ENCODE data around the gene KCTD15. TPM values are rescaled to one million over a fixed set of nuclear protein-coding genes. Genes with fewer than 3 reads are reported as not detected.
A peak's percentile ranks its signal among the peaks of the same experiment; 100 is the strongest.

KCTD15 gene
- total RNA-seq, 2 experiments from 2014 or later, result 0.67 to 1.7 TPM

DNA sequence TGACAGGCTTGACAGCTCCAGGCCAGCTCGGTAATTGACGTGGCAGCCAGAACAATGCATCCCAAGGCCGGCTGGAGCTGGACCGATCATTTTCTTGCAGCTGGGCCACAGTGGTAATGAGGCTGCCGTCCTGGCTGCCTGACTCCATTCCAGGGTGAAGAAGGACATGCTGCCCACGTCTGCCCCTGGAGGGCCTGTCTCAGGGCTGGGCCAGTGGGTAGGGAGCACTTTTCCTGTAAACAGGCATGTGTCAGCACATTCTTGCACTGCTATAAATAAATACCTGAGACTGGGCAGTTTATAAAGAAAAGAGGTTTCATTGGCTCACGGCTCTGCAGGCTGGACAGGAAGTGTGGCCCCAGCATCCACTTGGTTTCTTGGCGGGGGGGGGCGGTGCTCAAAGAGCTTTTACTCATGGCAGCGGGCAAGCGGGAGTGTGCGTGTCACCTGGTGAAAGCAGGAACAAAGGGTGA, 38.1 kb upstream of the KCTD15 start:
- no peaks in the 10 kb centered on the region for H3K36me3 Mint-ChIP-seq

GRCh38 chr19:33759356-33759755, 37.3 kb upstream of the KCTD15 start:
- ATAC-seq (no peak), DNase-seq (no peak)
- Mint-ChIP-seq H3K4me3 (no peak overlapping the region), H3K9me3 (ENCODE audit: low read depth) (no peaks in the 10 kb centered on the region), H3K4me1 (no peaks in the 10 kb centered on the region), H3K27me3 (no peaks in the 10 kb centered on the region), H3K36me3 (no peaks in the 10 kb centered on the region), H3K27ac (no peak overlapping the region)
- CTCF ChIA-PET, result no interaction called here

More for the DNA sequence above, 38.1 kb upstream of the KCTD15 start:
- Mint-ChIP-seq H3K27ac (no peak overlapping the region), H3K4me1 (no peaks in the 10 kb centered on the region), H3K4me3 (no peak overlapping the region), H3K9me3 (ENCODE audit: low read depth) (no peaks in the 10 kb centered on the region), H3K27me3 (no peaks in the 10 kb centered on the region)
- DNase-seq (no peak), ATAC-seq (no peak)
- CTCF ChIA-PET, result interaction anchor here (0.8 kb wide), 1 partner anchor 19 kb away, joined by 3 read pairs; no protein-coding TSS in a partner anchor

GRCh38 chr19:33763633-33764371, 32.9 kb upstream of the KCTD15 start:
- Mint-ChIP-seq H3K27me3 (no peaks in the 10 kb centered on the region), H3K36me3 (no peaks in the 10 kb centered on the region), H3K9me3 (ENCODE audit: low read depth) (no peaks in the 10 kb centered on the region), H3K4me3 (no peak overlapping the region), H3K27ac (no peak overlapping the region), H3K4me1 (no peaks in the 10 kb centered on the region)
- ATAC-seq (no peak), DNase-seq (no peak)
- CTCF ChIA-PET, result interaction anchor here (0.7 to 1.4 kb wide), 2 partner anchors 14 kb away, joined by 3 read pairs; no protein-coding TSS in a partner anchor

- H3K9me3 Mint-ChIP-seq (ENCODE audit: low read depth), result no peaks in the 10 kb centered on the region
- CTCF ChIA-PET, result interaction anchor here (0.9 kb wide), 1 partner anchor 11 kb away, joined by 4 read pairs; no protein-coding TSS in a partner anchor
Measured at GRCh38 chr19:33766623-33767022, 30.0 kb upstream of the KCTD15 start.

GRCh38 chr19:33767898-33768413, 28.7 kb upstream of the KCTD15 start:
- Mint-ChIP-seq H3K27me3 (no peaks in the 10 kb centered on the region), H3K27ac (no peak overlapping the region), H3K4me1 (no peaks in the 10 kb centered on the region), H3K9me3 (ENCODE audit: low read depth) (no peaks in the 10 kb centered on the region), H3K4me3 (no peak overlapping the region), H3K36me3 (no peaks in the 10 kb centered on the region)
- ATAC-seq (no peak), DNase-seq (peak; percentile 48)
- CTCF ChIA-PET, result interaction anchor here (1.3 kb wide), 1 partner anchor 10 kb away, joined by 9 read pairs; no protein-coding TSS in a partner anchor

More at GRCh38 chr19:33766623-33767022, 30.0 kb upstream of the KCTD15 start:
- ATAC-seq, result no peak
- H3K4me1 Mint-ChIP-seq, result no peaks in the 10 kb centered on the region
- H3K27me3 Mint-ChIP-seq, result no peaks in the 10 kb centered on the region
- no peak for DNase-seq
- no peak overlapping the region for H3K27ac Mint-ChIP-seq
- no peak overlapping the region for H3K4me3 Mint-ChIP-seq
- no peaks in the 10 kb centered on the region for H3K36me3 Mint-ChIP-seq

GRCh38 chr19:33769208-33769607, 27.5 kb upstream of the KCTD15 start:
- H3K36me3 Mint-ChIP-seq, result no peaks in the 10 kb centered on the region
- H3K27me3 Mint-ChIP-seq, result no peaks in the 10 kb centered on the region
- CTCF ChIA-PET, result interaction anchor here (0.7 to 3.7 kb wide), 5 partner anchors 8 to 354 kb away, joined by 4 to 30 read pairs (median 9); no protein-coding TSS in a partner anchor
- DNase-seq, result no peak
- no peaks in the 10 kb centered on the region for H3K9me3 Mint-ChIP-seq (ENCODE audit: low read depth)
- no peak for ATAC-seq
- H3K27ac Mint-ChIP-seq, result no peak overlapping the region
- no peaks in the 10 kb centered on the region for H3K4me1 Mint-ChIP-seq
- no peak overlapping the region for H3K4me3 Mint-ChIP-seq

GRCh38 chr19:33770107-33770506, 26.6 kb upstream of the KCTD15 start:
- CTCF ChIA-PET, result interaction anchor here (0.7 to 3.7 kb wide), 4 partner anchors 8 to 355 kb away, joined by 4 to 30 read pairs (median 14); no protein-coding TSS in a partner anchor
- no peak for DNase-seq
- Mint-ChIP-seq H3K27me3 (no peaks in the 10 kb centered on the region), H3K4me3 (no peak overlapping the region), H3K36me3 (no peaks in the 10 kb centered on the region), H3K27ac (no peak overlapping the region), H3K9me3 (ENCODE audit: low read depth) (no peaks in the 10 kb centered on the region), H3K4me1 (no peaks in the 10 kb centered on the region)
- ATAC-seq, result no peak

- CTCF ChIA-PET, result interaction anchor here (0.6 to 3.7 kb wide), 8 partner anchors 12 to 356 kb away, joined by 3 to 30 read pairs (median 4); no protein-coding TSS in a partner anchor
- peak; percentile 72 for ATAC-seq
- H3K27me3 Mint-ChIP-seq, result no peaks in the 10 kb centered on the region
- H3K4me3 Mint-ChIP-seq, result no peak overlapping the region
- H3K27ac Mint-ChIP-seq, result no peak overlapping the region
- DNase-seq, result peak; percentile 73
- H3K36me3 Mint-ChIP-seq, result no peaks in the 10 kb centered on the region
- no peaks in the 10 kb centered on the region for H3K9me3 Mint-ChIP-seq (ENCODE audit: low read depth)
- H3K4me1 Mint-ChIP-seq, result no peaks in the 10 kb centered on the region
Measured at GRCh38 chr19:33771384-33772101, 25.1 kb upstream of the KCTD15 start.

GRCh38 chr19:33772102-33772857, 24.4 kb upstream of the KCTD15 start:
- Mint-ChIP-seq H3K36me3 (no peaks in the 10 kb centered on the region), H3K27ac (no peak overlapping the region), H3K4me3 (no peak overlapping the region), H3K9me3 (ENCODE audit: low read depth) (no peaks in the 10 kb centered on the region), H3K4me1 (no peaks in the 10 kb centered on the region), H3K27me3 (no peaks in the 10 kb centered on the region)
- CTCF ChIA-PET, result interaction anchor here (1.0 to 3.7 kb wide), 4 partner anchors 339 to 357 kb away, joined by 3 to 22 read pairs (median 10); no protein-coding TSS in a partner anchor
- ATAC-seq, result no peak
- DNase-seq, result no peak

GRCh38 chr19:33772858-33773180, 23.9 kb upstream of the KCTD15 start:
- no peak overlapping the region for H3K4me3 Mint-ChIP-seq
- H3K36me3 Mint-ChIP-seq, result no peaks in the 10 kb centered on the region
- H3K4me1 Mint-ChIP-seq, result no peaks in the 10 kb centered on the region
- H3K9me3 Mint-ChIP-seq (ENCODE audit: low read depth), result no peaks in the 10 kb centered on the region
- no peak overlapping the region for H3K27ac Mint-ChIP-seq
- CTCF ChIA-PET, result interaction anchor here (1.0 kb wide), 1 partner anchor 342 kb away, joined by 4 read pairs; no protein-coding TSS in a partner anchor
- no peaks in the 10 kb centered on the region for H3K27me3 Mint-ChIP-seq
- ATAC-seq (no peak), DNase-seq (no peak)

DNA sequence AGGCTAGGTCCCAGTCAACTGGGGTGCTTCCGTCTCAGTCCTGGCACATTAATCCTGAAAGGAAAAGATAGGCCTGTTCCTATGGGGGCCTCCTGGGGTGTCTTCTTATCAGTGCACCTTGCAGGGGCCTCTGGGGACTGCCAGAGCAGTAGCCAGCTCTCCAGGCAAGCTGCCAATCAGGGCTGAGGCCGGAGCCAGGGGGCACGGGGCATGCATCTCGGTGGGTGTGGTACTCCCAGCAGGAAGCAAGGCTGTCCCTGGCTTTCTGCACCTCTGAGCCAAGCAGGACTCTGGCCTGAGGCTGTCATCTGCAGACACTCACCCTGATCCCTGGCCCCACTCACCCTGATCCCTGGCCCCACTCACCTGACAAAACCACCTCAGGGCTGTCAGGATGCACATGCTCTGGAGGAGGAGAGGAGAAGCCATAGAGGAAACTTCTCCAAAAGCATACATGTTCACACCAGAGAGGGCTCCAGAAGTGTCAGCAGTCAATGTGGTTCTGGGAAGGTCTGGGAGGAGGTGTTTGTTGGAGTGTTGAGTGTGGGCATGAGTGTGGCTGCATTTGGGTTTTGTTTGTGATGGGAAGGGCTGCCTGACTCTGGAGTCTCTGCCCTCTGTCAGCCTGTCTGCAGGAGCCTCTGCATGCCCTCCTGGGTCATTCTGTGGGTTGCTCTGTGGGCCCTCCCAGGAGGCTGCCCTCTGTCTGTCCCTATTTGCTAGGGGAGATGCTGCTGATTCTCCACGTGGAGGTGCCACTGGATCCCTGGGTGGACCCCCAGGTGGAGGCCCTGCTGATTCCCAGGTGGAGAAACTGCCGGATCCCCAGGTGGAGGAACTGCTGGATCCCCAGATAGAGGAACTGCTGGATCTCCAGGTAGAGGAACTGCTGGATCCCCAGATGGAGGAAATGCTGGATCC, 22.7 kb upstream of the KCTD15 start:
- Mint-ChIP-seq H3K36me3 (no peaks in the 10 kb centered on the region), H3K4me3 (no peak overlapping the region), H3K27me3 (peaks cover 7% of the 10 kb centered on the region), H3K27ac (no peak overlapping the region), H3K9me3 (ENCODE audit: low read depth) (no peaks in the 10 kb centered on the region), H3K4me1 (peaks cover 6% of the 10 kb centered on the region)
- no peak for ATAC-seq
- no peak for DNase-seq
- CTCF ChIA-PET, result interaction anchor here (2.6 kb wide), 1 partner anchor 343 kb away, joined by 6 read pairs; no protein-coding TSS in a partner anchor

DNA sequence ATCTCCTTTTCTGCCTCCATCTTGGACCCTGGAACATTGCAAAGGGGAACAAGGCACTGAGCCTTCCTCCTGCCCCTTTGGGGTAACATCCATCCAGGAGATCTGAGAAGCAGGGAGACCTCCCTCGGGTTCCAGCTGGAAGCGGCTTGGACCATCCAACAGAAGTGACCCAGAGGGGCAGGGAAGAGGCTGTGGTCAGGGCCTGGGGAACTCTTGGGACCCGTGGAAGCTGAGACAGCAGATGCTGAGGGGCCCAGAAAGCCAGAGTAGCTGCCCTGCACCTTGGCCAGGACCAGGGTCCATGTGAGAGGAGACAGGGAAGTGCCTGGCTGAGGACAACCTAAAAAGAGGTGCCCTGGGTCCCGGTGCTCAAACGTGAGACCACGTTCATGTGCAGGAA, 21.9 kb upstream of the KCTD15 start:
- Mint-ChIP-seq H3K36me3 (no peaks in the 10 kb centered on the region), H3K27me3 (peaks cover 15% of the 10 kb centered on the region), H3K4me3 (no peak overlapping the region), H3K4me1 (peaks cover 6% of the 10 kb centered on the region), H3K9me3 (ENCODE audit: low read depth) (no peaks in the 10 kb centered on the region), H3K27ac (no peak overlapping the region)
- CTCF ChIA-PET, result interaction anchor here (2.6 kb wide), 1 partner anchor 344 kb away, joined by 6 read pairs; no protein-coding TSS in a partner anchor
- DNase-seq, result no peak
- no peak for ATAC-seq

Measured in activated CD8-positive, alpha-beta memory T cell treated with anti-CD3 and anti-CD28 coated beads, Interleukin-2, amount 10 ng/mL, durations not matched to agents 7 days and 5 days (primary cell).